Stimulated activated CD8-positive, alpha-beta memory T cell treated with anti-CD3 and anti-CD28 coated beads, Interleukin-4, amount 100 ng/mL, for 24 hours (primary cell): Measurements from ENCODE around the gene VAC14.
"Not testable (repeated sequence)": the region's sequence is repeated elsewhere in the genome, so short reads cannot be mapped to it uniquely, and the experiment has no call there.

Experiments
- DNase-seq: peaks from one replicate; pipeline ENCODE4 v3.0.0-alpha.2; 2020; ENCODE audit warnings: low read depth

VAC14 gene

GRCh38 chr16:70680495-70681381 is 120.2 kb downstream of the VAC14 start:
- no peak for DNase-seq

GRCh38 chr16:70679671-70680494 is 121.1 kb downstream of the VAC14 start:
- DNase-seq = no peak

DNA sequence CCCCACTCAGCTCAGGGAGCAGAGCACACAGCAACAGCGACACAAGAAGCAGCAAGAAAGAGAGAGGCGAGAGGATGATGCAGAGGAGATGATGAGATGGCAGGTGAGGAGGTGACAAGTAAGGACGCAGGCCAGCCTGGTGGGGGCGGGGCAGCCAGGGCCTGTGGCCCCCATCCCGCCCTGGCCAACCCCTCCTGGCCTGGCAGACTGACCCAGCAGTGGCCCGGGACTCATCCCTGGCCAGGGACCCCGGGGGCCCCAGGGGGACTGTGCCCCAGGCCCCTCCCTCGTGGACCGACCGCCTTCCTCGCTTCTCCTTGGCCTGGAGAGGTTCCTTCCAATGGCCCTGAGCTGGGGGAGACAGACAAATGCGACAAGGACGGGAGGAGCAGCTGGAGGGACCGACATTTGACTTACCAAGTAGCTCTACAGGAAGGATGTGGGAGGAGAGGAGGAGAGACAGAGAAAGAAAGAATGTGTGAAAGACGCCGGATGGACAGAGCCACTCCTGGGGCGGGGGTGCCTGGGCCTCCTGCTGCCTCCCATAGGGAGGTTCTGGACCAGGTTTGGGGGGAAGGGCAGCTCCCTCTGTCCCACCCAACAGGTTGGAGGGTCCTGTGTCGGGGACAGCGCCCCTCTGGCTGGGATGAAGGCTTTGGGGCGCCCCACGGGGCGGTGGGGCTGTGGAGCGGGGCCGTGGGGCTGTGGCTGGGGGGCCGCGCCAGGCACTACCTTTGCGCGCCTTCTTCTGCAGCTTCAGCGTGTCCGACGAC is 121.9 kb downstream of the VAC14 start:
- DNase-seq = no peak

GRCh38 chr16:70678121-70678897 is 122.6 kb downstream of the VAC14 start:
- no peak for DNase-seq

DNA sequence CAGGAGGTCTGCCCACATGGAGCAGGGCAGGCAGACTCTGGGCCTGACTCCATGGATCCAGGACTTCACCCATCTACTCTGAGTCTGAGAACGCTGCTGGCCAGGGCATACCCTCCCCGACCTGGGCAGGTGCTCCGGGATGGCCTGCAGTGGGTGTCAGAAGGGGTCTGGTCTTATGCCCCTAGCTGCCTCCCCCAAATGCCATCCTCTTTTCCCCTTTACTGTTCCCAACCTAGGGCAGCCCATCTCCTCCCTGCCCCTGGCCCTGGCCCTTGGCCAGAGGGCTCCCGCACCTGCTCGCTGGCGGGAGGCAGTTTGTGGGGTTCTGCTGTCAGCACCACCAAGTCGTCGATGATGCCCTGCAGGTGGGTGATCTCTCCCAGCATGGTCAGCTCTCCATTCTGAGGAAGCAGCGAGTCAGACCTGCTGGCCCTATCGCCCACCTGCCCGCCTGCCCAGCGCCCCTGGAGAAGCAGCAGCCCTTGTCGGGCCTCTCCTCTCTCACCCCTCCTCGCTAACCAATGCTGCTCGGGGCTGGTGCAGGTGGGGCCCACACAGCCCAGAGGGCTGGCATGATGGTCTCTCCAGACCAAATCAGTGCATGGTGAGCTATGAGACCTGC is 123.3 kb downstream of the VAC14 start:
- no peak for DNase-seq

- no peak for DNase-seq
These were observed 124.1 kb downstream of the VAC14 start for GRCh38 chr16:70676675-70677498.

DNA sequence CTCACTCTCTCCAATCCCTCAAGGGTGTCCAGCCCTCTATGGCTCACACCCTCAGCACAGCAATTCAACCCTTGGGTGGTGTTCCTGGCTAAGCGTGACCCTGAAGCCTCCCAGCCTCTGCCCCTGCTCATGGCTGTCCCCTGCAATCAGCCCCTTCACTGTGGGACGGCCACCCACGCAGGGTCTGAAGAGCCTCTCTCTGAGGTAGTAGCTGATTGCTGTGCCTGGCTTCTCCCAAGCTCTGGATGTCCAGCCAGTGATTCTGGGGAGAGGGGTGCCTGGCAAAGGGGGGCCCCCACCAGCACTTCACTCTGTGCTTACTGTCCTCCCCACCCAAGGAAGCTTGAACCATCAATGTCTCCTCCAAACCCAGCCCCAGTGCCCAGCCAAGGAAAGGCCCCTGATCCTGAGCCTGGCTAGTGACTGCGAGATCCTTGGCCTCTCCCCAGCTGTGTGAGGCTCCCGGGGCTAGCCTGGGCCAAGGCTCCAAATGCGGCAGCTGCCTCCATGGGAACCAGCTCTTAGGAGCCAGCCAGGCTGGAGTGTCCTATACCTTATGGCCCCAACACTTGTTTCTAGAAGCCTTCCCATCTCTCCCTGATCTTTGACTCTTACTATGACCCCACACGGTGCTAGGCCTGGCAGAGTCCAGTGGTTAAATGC is 125.0 kb downstream of the VAC14 start:
- DNase-seq = no peak

DNA sequence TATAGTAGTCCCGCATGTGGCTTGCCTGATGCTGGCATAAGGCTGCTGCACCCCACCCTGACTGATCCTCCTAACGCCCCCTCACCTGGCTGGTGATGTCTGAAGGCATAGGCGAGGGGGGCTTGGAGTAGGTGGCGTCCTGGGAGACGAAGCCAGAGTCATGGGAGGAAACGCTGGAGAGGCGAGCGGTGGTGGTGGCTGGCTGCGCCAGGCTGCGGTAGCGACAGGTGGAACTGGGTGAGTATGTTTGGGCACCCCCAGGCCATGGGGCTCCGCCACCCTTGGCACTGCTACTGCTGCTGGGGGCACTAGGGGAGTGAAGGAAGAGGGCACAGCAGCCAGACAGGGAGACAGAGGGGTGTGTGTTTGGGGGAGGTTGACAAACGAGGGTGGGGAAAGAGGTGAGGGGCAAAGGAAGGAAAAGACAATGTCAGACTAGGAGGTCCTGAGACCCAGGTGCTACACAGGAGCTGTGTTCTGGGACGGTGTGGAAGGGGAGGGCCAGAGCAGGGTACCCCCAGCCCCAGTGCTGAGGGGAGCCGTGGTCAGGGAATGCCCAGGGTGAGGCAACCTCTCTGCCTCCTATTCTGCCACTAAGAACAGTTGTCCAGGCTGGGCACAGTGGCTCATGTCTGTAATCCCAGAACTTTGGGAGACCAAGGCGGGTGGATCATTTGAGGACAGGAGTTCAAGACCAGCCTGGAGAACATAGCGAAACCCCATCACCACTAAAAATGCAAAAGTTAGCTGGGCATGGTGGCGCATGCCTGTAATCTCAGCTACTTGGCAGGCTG is 126.5 kb downstream of the VAC14 start:
- DNase-seq = no peak

DNA sequence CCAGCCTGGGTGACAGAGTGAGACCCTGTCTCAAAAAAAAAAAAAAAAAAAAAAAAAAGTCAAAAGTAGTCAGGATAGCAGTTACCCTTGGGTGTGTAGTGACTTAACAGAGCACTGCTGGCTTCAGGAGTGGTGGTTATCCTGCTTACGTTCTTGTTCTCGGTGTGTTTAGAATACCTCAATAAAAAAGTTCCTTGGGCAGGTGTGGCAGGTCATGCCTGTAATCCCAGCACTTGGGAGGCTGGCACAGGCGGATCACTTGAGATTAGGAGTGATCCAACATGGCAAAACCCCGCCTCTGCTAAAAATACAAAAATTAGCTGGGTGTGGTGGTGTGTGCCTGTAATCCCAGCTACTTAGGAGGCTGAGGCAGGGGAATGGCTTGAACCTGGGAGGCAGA is 130.0 kb downstream of the VAC14 start:
- not testable (repeated sequence) for DNase-seq

DNA sequence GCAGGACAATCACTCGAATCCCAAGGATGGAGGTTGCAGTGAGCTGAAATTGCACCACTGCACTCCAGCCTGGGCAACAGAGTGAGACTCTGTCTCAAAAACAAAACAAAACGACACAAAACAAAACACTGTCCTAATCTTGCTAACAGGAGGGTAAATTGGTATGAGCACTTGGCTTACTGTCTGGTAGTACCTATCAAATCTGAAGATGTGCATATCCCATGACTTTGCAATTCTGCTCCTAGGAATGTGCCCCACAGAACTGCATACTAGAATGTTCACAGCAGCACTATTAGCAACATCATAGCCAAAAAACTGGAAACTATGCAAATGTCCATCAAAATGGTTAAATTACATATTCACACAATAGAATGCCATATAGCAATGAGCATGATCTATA is 130.8 kb downstream of the VAC14 start:
- DNase-seq = no peak

DNA sequence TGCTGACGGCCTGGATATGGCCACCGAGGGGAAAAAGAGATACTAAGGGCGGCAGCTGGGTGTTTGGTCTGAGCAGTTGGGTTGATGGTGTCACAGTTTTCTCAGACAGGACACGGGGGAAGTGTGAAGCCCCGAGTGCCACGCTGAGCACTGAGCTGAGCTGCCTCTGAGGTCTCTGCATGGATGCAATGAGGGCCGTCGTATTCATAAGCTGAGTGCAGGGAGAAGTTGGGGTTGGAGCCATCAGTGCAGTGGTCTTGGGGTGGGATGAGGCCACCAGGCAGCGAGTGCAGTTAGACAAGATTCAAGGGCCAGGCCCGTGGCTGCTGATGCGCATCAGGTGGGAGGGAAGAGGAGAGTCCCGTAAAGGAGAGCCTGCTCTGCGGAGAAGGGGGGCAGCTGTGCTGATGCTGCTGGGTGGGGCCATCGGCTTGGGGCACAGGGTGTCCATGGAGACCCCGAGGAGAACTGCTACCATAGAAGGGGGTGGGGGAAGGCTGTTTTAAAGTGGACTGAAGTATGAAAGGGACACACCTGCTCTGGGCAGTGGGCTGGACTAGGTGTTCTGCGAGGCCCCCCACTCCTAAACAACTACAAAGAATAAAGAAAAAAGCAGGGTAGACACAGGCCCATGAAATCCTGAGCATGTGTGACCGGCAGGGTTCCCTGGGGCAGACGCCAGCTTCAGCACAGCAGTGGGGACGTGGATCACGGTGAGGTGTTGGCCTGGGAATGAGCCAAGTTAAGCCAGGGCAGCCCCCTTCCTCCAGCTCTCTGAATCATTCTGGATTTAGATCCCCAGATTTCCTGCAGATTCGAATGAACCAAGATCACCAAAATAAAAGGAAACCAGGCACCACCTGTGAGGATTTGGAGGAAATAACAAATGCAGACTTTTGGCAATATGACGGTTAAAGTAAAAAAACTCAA is 134.9 kb downstream of the VAC14 start:
- DNase-seq = no peak

GRCh38 chr16:70665113-70665694 is 135.8 kb downstream of the VAC14 start:
- DNase-seq = no peak

DNA sequence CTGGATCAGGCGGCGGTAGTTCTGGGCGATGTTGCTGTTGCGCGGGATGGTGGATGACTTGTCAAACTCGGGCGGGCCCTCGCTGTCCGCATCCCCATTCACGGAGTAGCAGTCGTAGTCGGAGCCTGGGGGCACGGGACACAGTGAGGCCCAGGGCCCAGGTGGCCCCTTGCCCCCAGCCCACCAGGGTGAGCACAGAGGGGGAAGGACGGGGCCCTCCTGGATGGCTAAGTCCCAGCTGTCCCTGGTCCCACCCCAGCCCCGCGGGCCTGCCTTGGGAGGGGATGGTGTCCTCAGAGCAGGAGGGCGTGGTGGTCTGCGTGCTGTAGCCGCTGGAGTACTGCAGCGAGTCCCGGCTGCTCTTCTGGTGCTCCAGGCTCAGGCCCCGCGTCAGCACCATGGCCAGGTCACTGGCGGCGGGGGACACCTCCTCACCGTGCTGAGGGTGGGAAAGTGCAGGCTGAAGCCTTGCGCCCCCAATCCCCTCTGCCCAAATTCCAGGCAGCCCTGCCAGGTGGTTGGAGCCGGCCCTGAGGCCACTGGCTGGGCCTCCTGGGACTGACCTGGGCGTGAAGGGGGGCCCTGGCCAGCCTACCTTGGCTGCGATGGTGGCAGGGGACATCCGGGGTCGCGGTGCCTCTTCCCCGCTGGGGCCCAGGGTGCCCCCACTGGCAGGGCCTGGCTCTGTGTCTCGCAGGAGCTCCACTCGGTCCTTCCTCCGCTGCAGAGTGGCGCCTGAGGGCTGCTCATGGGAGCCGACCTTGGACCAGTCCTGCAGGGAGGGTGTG is 136.4 kb downstream of the VAC14 start:
- no peak for DNase-seq

DNA sequence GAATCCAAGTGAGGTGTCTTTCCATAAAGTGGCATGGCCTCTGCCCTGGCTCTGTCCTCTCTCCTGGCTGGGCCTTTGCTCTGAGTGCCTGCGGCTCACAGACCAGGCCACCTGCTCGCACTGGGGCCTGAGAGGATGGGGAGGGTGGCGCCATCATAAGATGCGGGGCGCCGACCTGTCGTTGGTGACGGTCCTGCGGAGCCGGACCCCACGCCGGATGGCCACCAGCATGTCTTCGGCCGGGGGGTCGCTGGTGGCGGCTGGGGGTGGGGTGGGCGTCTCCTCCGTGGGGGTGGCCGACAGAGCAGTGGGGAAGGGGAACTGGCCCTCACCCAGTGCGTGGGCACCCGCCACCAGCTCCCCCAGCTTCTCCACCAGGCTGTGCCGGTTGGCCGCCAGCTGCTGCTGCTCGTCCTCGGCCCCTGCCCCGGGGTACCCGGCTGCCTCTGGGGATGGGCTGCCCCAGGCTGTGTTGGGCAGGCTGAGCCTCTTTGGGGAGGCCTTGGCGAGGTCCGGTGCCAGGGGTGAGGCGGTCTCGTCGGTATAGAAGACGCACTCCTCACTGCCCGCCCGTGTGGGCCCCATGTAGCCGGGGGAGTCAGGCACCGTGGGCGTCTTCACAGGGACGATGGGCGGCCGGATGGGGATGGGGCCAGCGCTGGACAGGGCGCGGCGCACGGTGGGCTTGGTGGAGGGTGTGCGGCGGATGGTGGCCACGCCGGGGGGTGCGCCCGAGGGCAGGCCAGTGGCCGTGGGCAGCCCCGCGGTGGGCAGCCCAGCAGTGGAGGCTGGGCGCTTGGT is 137.2 kb downstream of the VAC14 start:
- DNase-seq = no peak

DNA sequence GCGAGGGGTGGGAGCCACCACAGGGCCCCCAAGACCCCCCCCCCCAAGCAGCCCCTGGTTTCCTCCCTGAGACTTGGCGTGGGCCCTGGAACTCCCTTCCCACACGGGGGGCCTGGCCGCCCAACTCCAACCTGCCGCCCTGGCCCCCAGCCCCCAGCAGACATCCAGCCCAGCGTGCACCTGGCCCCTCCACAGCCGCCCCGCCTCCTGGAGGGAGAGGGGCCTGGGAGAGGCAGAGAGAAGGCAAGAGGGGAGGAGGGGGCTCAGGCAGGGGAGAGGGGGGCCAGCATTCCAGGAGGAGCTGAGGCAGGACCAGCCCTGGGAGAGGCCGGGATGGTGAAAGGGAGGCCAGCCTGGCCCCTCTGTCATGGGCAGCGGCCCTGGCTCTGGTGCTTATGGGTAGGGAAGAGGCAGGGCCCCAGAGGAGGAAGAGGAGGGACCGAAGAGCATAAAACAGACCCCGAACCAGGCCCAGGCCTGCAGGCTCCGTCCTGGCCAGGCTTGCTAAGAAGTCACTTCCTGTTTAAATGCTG is 137.9 kb downstream of the VAC14 start:
- no peak for DNase-seq
